Epithelial cell of proximal tubule (primary cell): Measurements from ENCODE around the gene SCEL. TPM values are rescaled to one million over a fixed set of nuclear protein-coding genes. Genes with fewer than 3 reads are reported as not detected.

Experiments used
- DNase-seq: peaks from one replicate; pipeline ENCODE4 v3.0.0-alpha.2; 2011; ENCODE audit warnings: low read depth
- H3K4me3 ChIP-seq: 2 replicates; pipeline ENCODE4 v1.5.1; 2011; ENCODE audit warnings: low read depth, mild to moderate bottlenecking, low read length
- total RNA-seq: library from RNA; depleted of rRNA; stranded (reverse); fragments of >200 nt; gene quantifications from 2 replicates; pipeline ENCODE4 v1.2.3, GENCODE V29; 2015
- TF ChIP-seq, protein P1 (sequence below): conservative IDR thresholded peaks from 2 replicates; pipeline ENCODE4 v1.5.1; 2012; ENCODE audit warnings: low read depth, mild to moderate bottlenecking, low read length

The SCEL gene
- total RNA-seq, 1 donor from 2014 or later = 8.5 TPM

DNA sequence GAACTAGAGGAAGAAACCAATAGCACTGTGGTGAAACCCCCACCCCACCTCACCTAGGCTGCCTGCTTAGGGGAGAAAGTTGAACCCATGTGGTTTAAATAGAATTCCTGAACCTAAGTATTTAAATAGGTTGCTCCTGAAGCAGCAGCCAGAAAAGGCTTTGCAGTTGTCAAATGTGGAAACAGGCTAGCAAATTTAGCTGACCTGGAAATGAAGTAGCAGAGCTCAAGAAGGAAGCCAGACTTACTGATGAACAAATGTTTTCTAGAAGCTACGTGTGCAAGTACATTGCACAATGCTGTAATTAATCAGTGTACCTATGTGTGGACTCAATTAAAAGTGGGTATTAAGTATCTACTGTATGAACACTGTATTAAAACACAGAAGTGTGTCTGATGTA is 61.3 kb downstream of the SCEL start:
- no peak overlapping the region for H3K4me3 ChIP-seq
- TF ChIP-seq, protein P1, sequence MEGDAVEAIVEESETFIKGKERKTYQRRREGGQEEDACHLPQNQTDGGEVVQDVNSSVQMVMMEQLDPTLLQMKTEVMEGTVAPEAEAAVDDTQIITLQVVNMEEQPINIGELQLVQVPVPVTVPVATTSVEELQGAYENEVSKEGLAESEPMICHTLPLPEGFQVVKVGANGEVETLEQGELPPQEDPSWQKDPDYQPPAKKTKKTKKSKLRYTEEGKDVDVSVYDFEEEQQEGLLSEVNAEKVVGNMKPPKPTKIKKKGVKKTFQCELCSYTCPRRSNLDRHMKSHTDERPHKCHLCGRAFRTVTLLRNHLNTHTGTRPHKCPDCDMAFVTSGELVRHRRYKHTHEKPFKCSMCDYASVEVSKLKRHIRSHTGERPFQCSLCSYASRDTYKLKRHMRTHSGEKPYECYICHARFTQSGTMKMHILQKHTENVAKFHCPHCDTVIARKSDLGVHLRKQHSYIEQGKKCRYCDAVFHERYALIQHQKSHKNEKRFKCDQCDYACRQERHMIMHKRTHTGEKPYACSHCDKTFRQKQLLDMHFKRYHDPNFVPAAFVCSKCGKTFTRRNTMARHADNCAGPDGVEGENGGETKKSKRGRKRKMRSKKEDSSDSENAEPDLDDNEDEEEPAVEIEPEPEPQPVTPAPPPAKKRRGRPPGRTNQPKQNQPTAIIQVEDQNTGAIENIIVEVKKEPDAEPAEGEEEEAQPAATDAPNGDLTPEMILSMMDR = no peak
- DNase-seq = no peak

DNA sequence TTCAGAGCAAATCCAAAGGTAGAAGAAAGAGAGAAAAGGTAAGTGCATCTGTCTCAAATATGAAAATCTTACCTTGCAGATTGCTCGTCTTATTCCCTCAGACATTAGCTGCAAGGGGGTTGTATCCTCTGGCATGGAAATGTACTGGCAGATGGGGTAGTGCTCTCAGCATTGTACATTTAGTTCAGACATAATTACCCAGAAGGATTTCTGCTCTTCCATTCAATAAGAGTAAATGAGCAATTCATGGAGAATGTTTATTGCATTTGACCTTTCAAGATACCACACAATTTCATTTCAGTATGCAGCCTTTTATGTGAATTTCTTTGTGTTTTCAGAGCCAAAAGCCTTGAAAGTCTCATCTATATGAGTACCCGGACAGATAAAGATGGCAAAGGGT is 63.8 kb downstream of the SCEL start:
- no peak for DNase-seq
- H3K4me3 ChIP-seq = no peak overlapping the region
- TF ChIP-seq, protein P1 = no peak

DNA sequence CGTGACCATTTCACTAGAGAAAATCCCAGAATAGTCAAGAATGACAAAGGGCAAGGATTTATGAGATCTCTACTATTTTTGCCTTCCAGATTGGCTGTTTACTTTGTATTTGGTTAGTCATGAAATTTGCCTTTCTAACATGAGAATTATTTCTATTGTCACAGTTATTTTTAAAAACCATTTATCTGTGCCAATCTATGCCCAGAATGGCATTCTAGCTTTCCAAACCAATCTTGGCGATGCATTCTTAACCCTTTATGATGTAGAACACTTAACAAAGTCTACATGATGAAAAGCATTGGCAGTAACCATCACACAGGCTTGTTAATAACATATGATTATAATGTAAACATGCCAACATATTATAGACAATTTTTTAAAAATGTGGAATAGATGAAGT is 65.2 kb downstream of the SCEL start:
- DNase-seq = no peak
- TF ChIP-seq, protein P1 = no peak
- H3K4me3 ChIP-seq = no peak overlapping the region

GRCh38 chr13:77611068-77611467 is 75.6 kb downstream of the SCEL start:
- DNase-seq = no peak
- TF ChIP-seq, protein P1 = no peak
- H3K4me3 ChIP-seq = no peak overlapping the region

DNA sequence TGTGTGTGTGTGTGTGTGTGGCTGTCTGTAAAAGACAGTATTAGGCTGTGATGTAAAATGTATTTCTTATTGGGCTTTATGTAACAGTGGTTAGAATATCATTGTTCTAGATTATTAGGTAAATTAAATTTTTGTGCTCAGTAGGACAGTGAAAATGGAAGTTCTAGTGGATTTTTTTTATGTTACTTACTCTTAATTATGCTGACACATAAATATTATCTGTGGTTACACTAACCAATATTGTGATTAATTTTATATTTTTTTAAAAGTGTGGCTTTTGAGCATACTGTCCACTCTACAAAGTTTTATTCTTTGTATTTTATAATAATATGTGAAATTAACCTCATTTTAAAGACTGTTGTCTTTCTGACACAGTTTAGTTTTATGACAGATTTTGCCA is 80.5 kb downstream of the SCEL start:
- DNase-seq = no peak
- H3K4me3 ChIP-seq = no peak overlapping the region
- TF ChIP-seq, protein P1 = no peak

DNA sequence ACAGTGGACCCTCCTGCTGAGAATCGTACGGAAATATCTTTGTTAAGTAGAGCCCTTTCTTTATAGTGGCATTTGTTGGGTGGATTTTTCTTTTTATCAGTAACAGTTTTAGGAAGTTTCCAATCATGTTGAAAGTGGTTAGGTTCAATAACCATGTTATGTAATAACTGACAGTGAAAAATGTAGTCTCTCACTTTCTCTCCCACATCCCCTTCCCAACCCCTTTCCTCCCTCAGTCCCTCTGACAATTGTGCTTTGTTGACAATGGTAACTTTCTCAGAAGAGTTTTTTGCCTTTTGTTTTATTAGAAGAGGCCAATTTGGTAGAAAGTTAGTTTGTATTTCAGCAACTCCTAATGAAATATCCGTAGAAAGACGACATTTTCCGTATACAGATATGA is 84.1 kb downstream of the SCEL start:
- DNase-seq = no peak
- TF ChIP-seq, protein P1 = no peak
- no peak overlapping the region for H3K4me3 ChIP-seq

DNA sequence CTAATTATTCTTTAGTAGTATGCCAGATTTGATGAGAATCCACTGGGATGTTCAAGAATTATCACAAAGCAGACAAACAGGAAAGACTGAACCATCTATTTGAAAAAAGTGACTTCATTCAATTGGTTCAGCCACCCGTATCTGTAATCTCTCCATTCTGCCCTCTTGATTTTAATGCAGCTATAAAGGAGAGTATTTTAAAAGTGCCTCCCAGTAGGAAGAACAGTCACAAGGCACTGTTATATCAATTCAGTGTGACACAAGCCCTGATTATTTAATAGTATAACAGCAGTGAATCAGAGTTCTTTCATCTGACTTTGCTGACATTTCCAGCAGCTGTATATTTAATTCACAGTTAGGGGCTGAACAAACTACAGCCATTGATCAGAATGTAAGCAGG is 84.6 kb downstream of the SCEL start:
- TF ChIP-seq, protein P1 = no peak
- H3K4me3 ChIP-seq = no peak overlapping the region
- no peak for DNase-seq
